C4-2B (cell line): Measurements from ENCODE around the gene THADA.

ENCODE experiments used
- H3K27ac ChIP-seq: fragments of 450-650 bp; 2 replicates; pipeline ENCODE4 v1.5.1; 2017
- ZFX ChIP-seq: fragments of 450-650 bp; IDR thresholded peaks from 2 replicates; pipeline ENCODE4 v1.6.1; 2017
- TF ChIP-seq, protein P1 (sequence below): fragments of 450-650 bp; conservative IDR thresholded peaks from 2 replicates; pipeline ENCODE4 v1.5.1; 2017; ENCODE audit warnings: mild to moderate bottlenecking

Gene THADA

DNA sequence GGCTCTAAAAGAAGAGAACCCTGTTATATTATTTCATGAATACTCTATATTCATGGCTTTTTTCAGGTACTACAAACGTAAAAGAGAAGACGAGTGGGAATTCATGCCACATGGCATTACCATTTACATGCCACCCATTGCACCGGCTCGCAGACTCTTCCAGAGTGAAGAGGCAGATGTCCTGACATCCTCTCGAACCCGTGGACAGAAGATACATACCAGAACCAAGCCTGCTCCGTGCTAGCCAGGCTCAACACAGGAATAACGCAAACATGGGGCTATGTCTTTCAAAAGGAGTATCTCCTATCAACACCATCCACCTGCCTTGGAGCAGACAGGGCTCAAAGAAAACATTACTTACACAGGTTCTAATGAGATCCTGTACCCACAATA lies 168.8 kb downstream of the THADA start:
- H3K27ac ChIP-seq = peak overlapping the region; percentile 83
- TF ChIP-seq, protein P1, sequence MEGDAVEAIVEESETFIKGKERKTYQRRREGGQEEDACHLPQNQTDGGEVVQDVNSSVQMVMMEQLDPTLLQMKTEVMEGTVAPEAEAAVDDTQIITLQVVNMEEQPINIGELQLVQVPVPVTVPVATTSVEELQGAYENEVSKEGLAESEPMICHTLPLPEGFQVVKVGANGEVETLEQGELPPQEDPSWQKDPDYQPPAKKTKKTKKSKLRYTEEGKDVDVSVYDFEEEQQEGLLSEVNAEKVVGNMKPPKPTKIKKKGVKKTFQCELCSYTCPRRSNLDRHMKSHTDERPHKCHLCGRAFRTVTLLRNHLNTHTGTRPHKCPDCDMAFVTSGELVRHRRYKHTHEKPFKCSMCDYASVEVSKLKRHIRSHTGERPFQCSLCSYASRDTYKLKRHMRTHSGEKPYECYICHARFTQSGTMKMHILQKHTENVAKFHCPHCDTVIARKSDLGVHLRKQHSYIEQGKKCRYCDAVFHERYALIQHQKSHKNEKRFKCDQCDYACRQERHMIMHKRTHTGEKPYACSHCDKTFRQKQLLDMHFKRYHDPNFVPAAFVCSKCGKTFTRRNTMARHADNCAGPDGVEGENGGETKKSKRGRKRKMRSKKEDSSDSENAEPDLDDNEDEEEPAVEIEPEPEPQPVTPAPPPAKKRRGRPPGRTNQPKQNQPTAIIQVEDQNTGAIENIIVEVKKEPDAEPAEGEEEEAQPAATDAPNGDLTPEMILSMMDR = no peak
- no peak for TF ChIP-seq ZFX

DNA sequence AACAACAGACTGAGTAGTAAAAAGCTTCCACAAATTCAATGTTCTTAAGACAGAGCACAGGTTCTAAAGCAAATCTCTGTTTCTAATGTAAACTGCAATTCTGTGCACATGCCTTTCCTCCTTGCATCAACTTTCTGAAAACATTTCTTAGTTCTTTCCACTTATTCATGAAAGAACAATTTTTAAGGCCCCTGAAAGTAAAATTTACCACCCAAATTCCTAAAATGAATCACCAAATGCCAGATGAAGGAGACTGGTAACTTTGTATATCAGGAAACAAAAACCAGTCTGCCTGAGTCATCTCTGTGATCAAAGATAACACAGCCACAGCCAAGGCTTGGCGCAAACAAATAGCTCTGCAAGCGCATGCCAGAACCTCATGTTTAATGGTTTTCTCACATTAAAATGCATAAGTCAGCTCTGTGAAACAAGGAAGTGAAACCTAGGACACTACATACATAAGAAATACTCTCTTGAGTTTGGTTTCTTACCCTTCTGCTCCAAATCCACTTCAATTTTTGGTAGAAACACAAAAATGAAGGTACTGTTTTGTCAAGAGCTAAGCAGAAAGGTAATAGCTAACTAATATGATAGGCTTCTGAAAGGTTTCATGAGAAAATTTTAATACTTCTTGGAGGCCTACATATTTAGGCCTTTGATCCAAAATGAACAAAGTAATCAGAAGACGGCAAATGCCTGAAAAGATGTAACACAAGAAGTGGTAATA lies 169.4 kb downstream of the THADA start:
- peak overlapping the region; percentile 83 for H3K27ac ChIP-seq
- no peak for TF ChIP-seq ZFX
- TF ChIP-seq, protein P1 = no peak

DNA sequence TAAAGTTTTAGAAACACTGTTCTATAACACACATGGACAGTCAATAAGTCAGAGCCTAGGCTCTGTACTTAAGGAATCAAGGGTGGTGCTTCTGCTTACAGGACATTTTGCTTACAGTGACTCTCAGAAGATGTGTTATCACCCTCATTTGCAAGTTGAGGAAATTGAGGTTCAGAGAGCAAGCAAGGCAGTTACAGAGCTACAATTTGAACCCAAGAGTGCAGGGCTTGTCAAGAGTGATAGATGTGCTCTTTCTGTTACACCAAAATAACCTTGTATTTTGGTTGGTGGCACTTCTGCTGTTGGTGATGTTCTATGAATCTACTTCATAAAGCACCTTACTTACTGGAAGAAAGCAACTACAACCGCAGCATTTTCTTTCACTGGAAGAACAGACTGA lies 170.2 kb downstream of the THADA start:
- no peak overlapping the region for H3K27ac ChIP-seq

DNA sequence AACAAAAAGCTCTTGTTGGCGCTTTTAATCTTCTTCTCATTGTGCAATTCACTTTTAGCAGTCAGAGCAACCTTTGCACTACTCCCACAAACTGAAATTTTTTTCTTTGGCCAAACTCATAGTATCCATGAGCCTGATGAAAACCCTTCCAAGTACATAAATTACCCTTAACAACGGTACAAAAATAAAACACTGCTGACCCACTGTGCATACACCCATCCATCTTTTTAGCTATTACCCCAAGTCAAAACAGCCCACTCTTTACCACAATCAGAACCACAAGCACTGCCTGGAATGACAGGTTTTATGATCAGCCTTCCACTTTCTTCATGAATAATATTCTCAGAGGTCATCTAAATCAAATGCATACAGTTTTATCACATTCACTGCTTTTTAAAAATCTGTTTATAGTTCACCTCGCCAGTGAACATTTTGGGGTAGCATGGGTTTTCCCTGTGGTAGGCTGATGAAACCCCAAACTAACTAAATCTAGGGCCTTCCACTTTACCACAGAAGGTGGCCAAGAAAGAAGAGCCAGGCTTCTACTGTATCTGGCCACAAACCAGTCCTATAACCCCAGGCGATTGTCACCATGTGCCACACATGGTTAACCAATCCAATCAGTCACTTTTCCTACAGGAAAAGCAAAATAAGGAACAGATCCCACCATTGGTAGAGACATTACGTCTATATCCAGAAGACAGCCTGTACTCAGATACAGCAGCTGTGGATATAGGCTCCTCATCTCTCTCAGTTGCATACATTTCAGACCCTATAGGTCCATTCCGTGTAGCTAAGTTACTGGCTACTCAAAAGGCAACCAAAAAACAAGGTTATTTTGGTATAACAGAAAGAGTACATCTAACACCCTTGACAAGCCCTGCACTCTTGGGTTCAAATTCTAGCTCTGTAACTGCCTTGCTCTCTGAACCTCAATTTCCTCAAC lies 171.3 kb downstream of the THADA start:
- TF ChIP-seq ZFX = no peak
- TF ChIP-seq, protein P1 = no peak
- H3K27ac ChIP-seq = no peak overlapping the region

More for the DNA sequence above, 170.2 kb downstream of the THADA start:
- TF ChIP-seq ZFX = no peak
- TF ChIP-seq, protein P1 = no peak

DNA sequence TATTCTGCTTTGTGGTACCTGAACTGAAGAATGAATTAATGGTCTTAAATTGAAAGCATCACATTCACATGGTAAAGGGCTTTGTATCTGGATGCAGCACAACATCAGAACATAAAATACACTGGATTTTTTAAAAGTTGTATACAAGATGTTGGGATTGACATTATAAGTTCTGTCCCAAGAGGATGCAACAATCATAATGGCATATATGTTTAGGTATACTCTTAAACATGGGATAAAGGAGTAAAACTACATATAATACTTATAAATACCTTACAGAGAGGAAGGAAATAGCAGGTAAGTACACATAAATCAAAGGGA lies 171.9 kb downstream of the THADA start:
- TF ChIP-seq, protein P1 = no peak
- TF ChIP-seq ZFX = no peak
- no peak overlapping the region for H3K27ac ChIP-seq

DNA sequence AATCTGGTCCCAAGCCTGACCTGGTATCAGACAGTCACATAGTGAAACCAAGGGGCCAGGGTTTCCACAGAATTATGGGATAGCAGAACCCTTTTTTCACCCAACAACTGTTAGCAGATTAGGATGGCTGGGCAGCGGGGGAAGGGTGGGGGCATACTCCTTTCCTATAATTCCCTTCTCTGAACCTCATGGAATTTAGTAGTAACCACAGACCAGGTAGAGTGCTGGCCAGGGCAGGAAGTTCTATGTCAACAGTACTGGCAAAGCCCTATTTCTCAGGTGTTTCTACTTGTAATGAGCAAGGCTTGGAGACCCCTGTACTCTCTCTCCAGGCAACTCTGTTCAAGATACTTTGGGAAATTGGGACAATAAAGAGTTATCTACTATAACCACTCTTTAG lies 174.6 kb downstream of the THADA start:
- TF ChIP-seq, protein P1 = no peak
- no peak for TF ChIP-seq ZFX
- H3K27ac ChIP-seq = no peak overlapping the region

DNA sequence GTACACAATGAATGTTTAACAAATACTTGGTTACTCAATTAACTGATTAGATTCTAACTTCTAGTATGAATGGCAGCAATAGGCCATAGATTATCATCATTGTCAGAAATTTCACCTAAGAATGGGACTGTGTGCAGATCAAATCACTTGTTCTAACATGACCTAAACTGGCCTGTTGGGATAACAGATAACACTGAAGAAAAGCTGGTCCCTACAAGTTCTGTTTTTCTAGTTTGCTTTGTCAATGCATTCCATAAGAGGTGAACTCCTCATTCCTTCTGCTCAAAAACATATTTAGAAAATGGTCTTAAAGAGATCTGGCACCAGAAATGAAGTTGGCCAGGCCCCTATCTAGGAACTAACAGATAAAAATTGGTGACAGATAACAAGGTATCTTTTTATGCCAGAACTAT lies 175.4 kb downstream of the THADA start:
- no peak overlapping the region for H3K27ac ChIP-seq
- TF ChIP-seq, protein P1 = no peak
- no peak for TF ChIP-seq ZFX
